IMR-90 (cell line): ENCODE measurements around the gene CTCFL. TPM values are rescaled to one million over a fixed set of nuclear protein-coding genes. Genes with fewer than 3 reads are reported as not detected.

ENCODE experiments used
- ATAC-seq: fragments of 200-7000 bp; cut with Tn5 transposase; 2 replicates; pipeline ENCODE4 v1.9.1; 2020; ENCODE audit warnings: low read depth, mild to moderate bottlenecking, moderate library complexity
- BruUV-seq: library from RNA; stranded (reverse); fragments of 400-500 nt; replicated peaks from 2 replicates; lab custom pipeline; 2021; lab: Mats Ljungman, UMichigan
- CTCF ChIA-PET: fragments of 300-600 bp; formaldehyde crosslinking; extraction: SDS; loops from one replicate; lab custom pipeline; 2021; ENCODE audit warnings: antibody characterized with exemption; lab: Yijun Ruan, JAX
- POLR2A ChIA-PET: fragments of 300-600 bp; sonication (Branson Sonifier 250); formaldehyde crosslinking; loops from one replicate; lab custom pipeline; 2022; ENCODE audit warnings: antibody characterized with exemption; ENCODE audit not compliant: unreplicated experiment; lab: Charles Lee
- DNase-seq: peaks from one replicate; pipeline ENCODE4 v3.0.0; 2013
- H2AFZ ChIP-seq: replicated peaks from 2 replicates; pipeline ENCODE3; 2013; ENCODE audit warnings: low read length, mild to moderate bottlenecking; ENCODE audit not compliant: poor library complexity
- H2AK5ac ChIP-seq: 2 replicates; pipeline ENCODE4 v1.6.1; 2013; ENCODE audit warnings: low read depth, low read length, inconsistent platforms
- H2AK9ac ChIP-seq: replicated peaks from 2 replicates; pipeline ENCODE3; 2013; ENCODE audit warnings: mild to moderate bottlenecking, low read depth, low read length, moderate library complexity; ENCODE audit not compliant: poor library complexity
- H2BK120ac ChIP-seq: 2 replicates; pipeline ENCODE4 v1.6.1; 2013; ENCODE audit warnings: low read depth, low read length, inconsistent platforms
- H2BK15ac ChIP-seq: 3 replicates; pipeline ENCODE4 v1.6.1; 2013; ENCODE audit warnings: low read depth, low read length, inconsistent platforms
- H2BK20ac ChIP-seq: 2 replicates; pipeline ENCODE4 v1.6.1; 2013; ENCODE audit warnings: low read depth, mild to moderate bottlenecking, inconsistent platforms, low read length, moderate library complexity
- H2BK5ac ChIP-seq: 2 replicates; pipeline ENCODE4 v1.6.1; 2013; ENCODE audit warnings: mild to moderate bottlenecking, low read depth, low read length, inconsistent platforms; ENCODE audit not compliant: poor library complexity, severe bottlenecking
- H3K14ac ChIP-seq: replicated peaks from 2 replicates; pipeline ENCODE4 v1.6.1; 2013; ENCODE audit warnings: low read depth, low read length, inconsistent platforms
- H3K18ac ChIP-seq: 2 replicates; pipeline ENCODE4 v1.6.1; 2013; ENCODE audit warnings: low read depth, low read length, control low read depth
- H3K23ac ChIP-seq: 2 replicates; pipeline ENCODE4 v1.6.1; 2013; ENCODE audit warnings: low read depth, low read length, inconsistent platforms
- H3K27ac ChIP-seq: 2 replicates; pipeline ENCODE4 v1.5.1; 2013; ENCODE audit warnings: mild to moderate bottlenecking, control low read depth, low read length; ENCODE audit not compliant: insufficient read depth
- H3K27me3 ChIP-seq: 2 replicates; pipeline ENCODE4 v1.6.1; 2013; ENCODE audit warnings: low read length; ENCODE audit not compliant: control insufficient read depth, insufficient read depth
- H3K36me3 ChIP-seq: 2 replicates; pipeline ENCODE4 v1.6.1; 2013; ENCODE audit warnings: low read length, mixed read lengths; ENCODE audit not compliant: control insufficient read depth, insufficient read depth
- H3K4ac ChIP-seq: 2 replicates; pipeline ENCODE4 v1.6.1; 2013; ENCODE audit warnings: low read depth, low read length, inconsistent platforms
- H3K4me1 ChIP-seq: 2 replicates; pipeline ENCODE4 v1.6.1; 2013; ENCODE audit warnings: low read length, mixed read lengths; ENCODE audit not compliant: control insufficient read depth, insufficient read depth
- H3K4me2 ChIP-seq: 2 replicates; pipeline ENCODE4 v1.6.1; 2013; ENCODE audit warnings: low read depth, mild to moderate bottlenecking, control low read depth, low read length, moderate library complexity
- H3K4me3 ChIP-seq: 2 replicates; pipeline ENCODE4 v1.5.1; 2013; ENCODE audit warnings: low read depth, mild to moderate bottlenecking, control low read depth, low read length, moderate library complexity; ENCODE audit not compliant: insufficient read depth
- H3K56ac ChIP-seq: 2 replicates; pipeline ENCODE4 v1.6.1; 2013; ENCODE audit warnings: low read length, inconsistent platforms; ENCODE audit not compliant: insufficient read depth; ENCODE audit errors: extremely low read depth
- H3K79me1 ChIP-seq, 2 experiments: 2 replicates each; pipeline ENCODE4 v1.6.1; 2013; ENCODE audit warnings: low read length in 2 of 2, inconsistent platforms in 1 of 2, low read depth in 1 of 2
- H3K9ac ChIP-seq: 2 replicates; pipeline ENCODE4 v1.6.1; 2013; ENCODE audit warnings: low read depth, low read length, control low read depth
- H3K9me1 ChIP-seq: 2 replicates; pipeline ENCODE4 v1.6.1; 2013; ENCODE audit warnings: low read length, inconsistent platforms; ENCODE audit not compliant: insufficient read depth
- H3K9me3 ChIP-seq: 2 replicates; pipeline ENCODE4 v1.6.1; 2013; ENCODE audit warnings: low read length; ENCODE audit not compliant: control insufficient read depth, insufficient read depth
- H4K20me1 ChIP-seq: 2 replicates; pipeline ENCODE4 v1.6.1; 2013; ENCODE audit warnings: low read length, inconsistent platforms; ENCODE audit not compliant: insufficient read depth
- H4K5ac ChIP-seq: 2 replicates; pipeline ENCODE4 v1.6.1; 2013; ENCODE audit warnings: mild to moderate bottlenecking, low read depth, low read length, control low read depth
- H4K8ac ChIP-seq, 2 experiments: 2 replicates each; pipeline ENCODE4 v1.6.1; 2013; ENCODE audit warnings: low read depth in 2 of 2, low read length in 2 of 2, control low read depth in 1 of 2, inconsistent platforms in 1 of 2
- H4K91ac ChIP-seq: 2 replicates; pipeline ENCODE4 v1.6.1; 2013; ENCODE audit warnings: low read depth, low read length, inconsistent platforms; ENCODE audit not compliant: insufficient read depth
- BHLHE40 ChIP-seq: fragments of 150-350 bp; IDR thresholded peaks from 2 replicates; pipeline ENCODE4 v1.6.1; 2016; ENCODE audit warnings: mild to moderate bottlenecking, low read depth, low read length
- CEBPB ChIP-seq: IDR thresholded peaks from 2 replicates; pipeline ENCODE4 v1.6.1; 2012; ENCODE audit warnings: low read depth, low read length, improper control_type of control experiment
- CHD1 ChIP-seq: IDR thresholded peaks from 2 replicates; pipeline ENCODE4 v1.6.1; 2012; ENCODE audit warnings: low read depth, low read length, improper control_type of control experiment
- FOS ChIP-seq: fragments of 150-350 bp; IDR thresholded peaks from 2 replicates; pipeline ENCODE4 v1.6.1; 2016; ENCODE audit warnings: low read depth, low read length
- MAFK ChIP-seq: IDR thresholded peaks from 2 replicates; pipeline ENCODE4 v1.6.1; 2012; ENCODE audit warnings: low read depth, low read length, improper control_type of control experiment
- MAZ ChIP-seq: IDR thresholded peaks from 2 replicates; pipeline ENCODE4 v1.6.1; 2012; ENCODE audit warnings: low read depth, mild to moderate bottlenecking, low read length, improper control_type of control experiment, moderate library complexity, borderline replicate concordance
- MXI1 ChIP-seq: IDR thresholded peaks from 2 replicates; pipeline ENCODE4 v1.6.1; 2012; ENCODE audit warnings: low read depth, mild to moderate bottlenecking, low read length, moderate library complexity, borderline replicate concordance
- NFE2L2 ChIP-seq: fragments of 150-350 bp; IDR thresholded peaks from 2 replicates; pipeline ENCODE4 v1.6.1; 2016; ENCODE audit warnings: low read depth, mild to moderate bottlenecking, low read length
- POLR2A ChIP-seq: IDR thresholded peaks from 2 replicates; pipeline ENCODE4 v1.6.1; 2012; ENCODE audit warnings: mild to moderate bottlenecking, low read depth, low read length
- RAD21 ChIP-seq: IDR thresholded peaks from 2 replicates; pipeline ENCODE4 v1.6.1; 2012; ENCODE audit warnings: low read length, improper control_type of control experiment
- RCOR1 ChIP-seq: IDR thresholded peaks from 2 replicates; pipeline ENCODE4 v1.6.1; 2012; ENCODE audit warnings: mild to moderate bottlenecking, low read length, improper control_type of control experiment; ENCODE audit not compliant: insufficient replicate concordance
- RFX5 ChIP-seq: IDR thresholded peaks from 2 replicates; pipeline ENCODE4 v1.8.0; 2012; ENCODE audit warnings: low read depth, mild to moderate bottlenecking, low read length, moderate library complexity
- SMC3 ChIP-seq: fragments of 150-350 bp; IDR thresholded peaks from 2 replicates; pipeline ENCODE4 v1.6.1; 2016; ENCODE audit warnings: low read depth, mild to moderate bottlenecking, antibody characterized with exemption, low read length, moderate library complexity
- WGBS, 2 experiments: methylation state at CpG; one replicate each; pipeline versions ENCODE4 v1.1.5 to v1.1.7; 2013; ENCODE audit warnings: missing lambda C conversion rate in 2 of 2; ENCODE audit not compliant: insufficient read length in 1 of 2; ENCODE audit errors: extremely low coverage in 2 of 2; 5-methylcytosine and 5-hydroxymethylcytosine counted together
- dilution Hi-C: fragments of 300-500 bp; cut with HindIII; formaldehyde crosslinking; loops from one replicate; pipeline ENCODE4 v1.14.3; 2018; ENCODE audit warnings: low sequenced_read_pairs; ENCODE audit not compliant: unreplicated experiment
- in situ Hi-C: fragments of 300-500 bp; cut with MboI; formaldehyde crosslinking; loops from 3 replicates; pipeline ENCODE4 v1.14.3; 2019; ENCODE audit warnings: low sequenced_read_pairs, inconsistent platforms, mixed read lengths
- intact Hi-C: fragments of 100-400 bp; cut with micrococcal nuclease; formaldehyde crosslinking; loops from 2 replicates; pipeline ENCODE4 v1.10.0; 2022
- polyA plus RNA-seq, 3 experiments: library from polyadenylated mRNA; depleted of rRNA; stranded (reverse); fragments of >200 nt; gene quantifications; 2 replicates each; pipeline ENCODE4 v1.2.3, GENCODE V29; 2012; ENCODE audit warnings: low replicate concordance in 1 of 3
- total RNA-seq: library from RNA; depleted of rRNA; stranded (reverse); fragments of >200 nt; gene quantifications from 2 replicates; pipeline ENCODE4 v1.2.3, GENCODE V29; 2012
- TF ChIP-seq, protein P1 (sequence below): conservative IDR thresholded peaks from 2 replicates; pipeline ENCODE4 v1.5.1; 2012; ENCODE audit warnings: mild to moderate bottlenecking, low read depth, low read length, improper control_type of control experiment
- TF ChIP-seq, protein P2 (sequence below): fragments of 150-350 bp; IDR thresholded peaks from 2 replicates; pipeline ENCODE4 v1.6.1; 2017; ENCODE audit warnings: mild to moderate bottlenecking, antibody characterized with exemption, low read length, low read depth
- TF ChIP-seq, protein P3 (sequence below): fragments of 150-350 bp; IDR thresholded peaks from 2 replicates; pipeline ENCODE4 v1.6.1; 2016; ENCODE audit warnings: low read depth, mild to moderate bottlenecking, low read length, moderate library complexity, borderline replicate concordance

CTCFL gene
- total and polyA plus RNA-seq, 2 of the 4 experiments (the other 2 are of a cell fraction) = not detected

DNA sequence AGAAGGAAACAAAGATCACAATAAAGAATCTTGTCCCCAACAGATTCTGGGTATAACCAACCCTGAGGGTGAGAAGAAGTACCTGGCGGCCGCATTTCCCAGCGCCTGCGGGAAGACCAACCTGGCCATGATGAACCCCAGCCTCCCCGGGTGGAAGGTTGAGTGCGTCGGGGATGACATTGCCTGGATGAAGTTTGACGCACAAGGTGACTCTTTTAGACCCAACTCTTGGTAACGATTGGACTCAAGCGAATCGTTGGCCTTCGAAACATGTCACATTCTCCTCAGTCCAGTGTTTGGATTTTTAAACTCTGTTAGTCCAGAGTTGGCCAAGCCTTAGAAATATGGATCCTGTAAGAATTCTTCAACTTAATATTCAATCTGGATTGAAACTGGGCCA, 38.6 kb upstream of the CTCFL start:
- WGBS, 2 experiments = 97% methylated on average over 5 of the region's 12 CpGs; no CpG with 5 or more reads in 1 of the 2 experiments
- ChIA-PET POLR2A (no interaction called here), CTCF (no interaction called here)
- Histone ChIP-seq H2AK5ac (no peak overlapping the region), H3K18ac (no peak overlapping the region), H2BK120ac (no peak overlapping the region), H2BK20ac (no peak overlapping the region), H3K27ac (no peak overlapping the region), H3K4ac (no peak overlapping the region), H4K5ac (no peak overlapping the region), H3K36me3 (no peaks in the 10 kb centered on the region), H2AFZ (no peak overlapping the region), H4K91ac (no peak overlapping the region), H3K4me1 (no peaks in the 10 kb centered on the region), H3K56ac (no peak overlapping the region), H3K27me3 (peaks cover 5% of the 10 kb centered on the region), H3K9me3 (no peaks in the 10 kb centered on the region), H3K9me1 (no peaks in the 10 kb centered on the region), H4K8ac (no peak overlapping the region), H3K14ac (no peak overlapping the region), H3K4me3 (no peak overlapping the region), H2BK5ac (no peak overlapping the region), H3K4me2 (no peak overlapping the region), H2AK9ac (no peak overlapping the region), H3K79me1 (no peaks in the 10 kb centered on the region), H2BK15ac (no peak overlapping the region), H4K20me1 (no peaks in the 10 kb centered on the region), H3K9ac (no peak overlapping the region), H3K23ac (no peak overlapping the region)
- dilution Hi-C loops (no loop called here), intact Hi-C loops (no loop called here), in situ Hi-C loops (no loop called here)
- BruUV-seq = no TSS peak
- TF ChIP-seq POLR2A (no peak), RFX5 (no peak), CHD1 (no peak), BHLHE40 (no peak), MAFK (no peak), MAZ (no peak), RAD21 (no peak), FOS (no peak), NFE2L2 (no peak), CEBPB (no peak), MXI1 (no peak), SMC3 (no peak), RCOR1 (no peak)
- TF ChIP-seq, protein P1, sequence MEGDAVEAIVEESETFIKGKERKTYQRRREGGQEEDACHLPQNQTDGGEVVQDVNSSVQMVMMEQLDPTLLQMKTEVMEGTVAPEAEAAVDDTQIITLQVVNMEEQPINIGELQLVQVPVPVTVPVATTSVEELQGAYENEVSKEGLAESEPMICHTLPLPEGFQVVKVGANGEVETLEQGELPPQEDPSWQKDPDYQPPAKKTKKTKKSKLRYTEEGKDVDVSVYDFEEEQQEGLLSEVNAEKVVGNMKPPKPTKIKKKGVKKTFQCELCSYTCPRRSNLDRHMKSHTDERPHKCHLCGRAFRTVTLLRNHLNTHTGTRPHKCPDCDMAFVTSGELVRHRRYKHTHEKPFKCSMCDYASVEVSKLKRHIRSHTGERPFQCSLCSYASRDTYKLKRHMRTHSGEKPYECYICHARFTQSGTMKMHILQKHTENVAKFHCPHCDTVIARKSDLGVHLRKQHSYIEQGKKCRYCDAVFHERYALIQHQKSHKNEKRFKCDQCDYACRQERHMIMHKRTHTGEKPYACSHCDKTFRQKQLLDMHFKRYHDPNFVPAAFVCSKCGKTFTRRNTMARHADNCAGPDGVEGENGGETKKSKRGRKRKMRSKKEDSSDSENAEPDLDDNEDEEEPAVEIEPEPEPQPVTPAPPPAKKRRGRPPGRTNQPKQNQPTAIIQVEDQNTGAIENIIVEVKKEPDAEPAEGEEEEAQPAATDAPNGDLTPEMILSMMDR = no peak
- TF ChIP-seq, protein P2, sequence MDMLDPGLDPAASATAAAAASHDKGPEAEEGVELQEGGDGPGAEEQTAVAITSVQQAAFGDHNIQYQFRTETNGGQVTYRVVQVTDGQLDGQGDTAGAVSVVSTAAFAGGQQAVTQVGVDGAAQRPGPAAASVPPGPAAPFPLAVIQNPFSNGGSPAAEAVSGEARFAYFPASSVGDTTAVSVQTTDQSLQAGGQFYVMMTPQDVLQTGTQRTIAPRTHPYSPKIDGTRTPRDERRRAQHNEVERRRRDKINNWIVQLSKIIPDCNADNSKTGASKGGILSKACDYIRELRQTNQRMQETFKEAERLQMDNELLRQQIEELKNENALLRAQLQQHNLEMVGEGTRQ = no peak
- TF ChIP-seq, protein P3, sequence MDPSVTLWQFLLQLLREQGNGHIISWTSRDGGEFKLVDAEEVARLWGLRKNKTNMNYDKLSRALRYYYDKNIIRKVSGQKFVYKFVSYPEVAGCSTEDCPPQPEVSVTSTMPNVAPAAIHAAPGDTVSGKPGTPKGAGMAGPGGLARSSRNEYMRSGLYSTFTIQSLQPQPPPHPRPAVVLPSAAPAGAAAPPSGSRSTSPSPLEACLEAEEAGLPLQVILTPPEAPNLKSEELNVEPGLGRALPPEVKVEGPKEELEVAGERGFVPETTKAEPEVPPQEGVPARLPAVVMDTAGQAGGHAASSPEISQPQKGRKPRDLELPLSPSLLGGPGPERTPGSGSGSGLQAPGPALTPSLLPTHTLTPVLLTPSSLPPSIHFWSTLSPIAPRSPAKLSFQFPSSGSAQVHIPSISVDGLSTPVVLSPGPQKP = no peak
- ATAC-seq (no peak), DNase-seq (no peak)
